AG09309 (cell line): ENCODE measurements around the gene TMEM52B.
"Not testable (repeated sequence)": the region's sequence is repeated elsewhere in the genome, so short reads cannot be mapped to it uniquely, and the experiment has no call there.

Experiments
- DNase-seq: peaks from one replicate; pipeline ENCODE4 v3.0.0-alpha.2; 2010; ENCODE audit warnings: low read depth
- H3K4me3 ChIP-seq: 2 replicates; pipeline ENCODE4 v1.5.1; 2011; ENCODE audit warnings: mild to moderate bottlenecking, low read depth, low read length, moderate library complexity; ENCODE audit not compliant: control insufficient read depth
- TF ChIP-seq, protein P1 (sequence below): IDR thresholded peaks from 2 replicates; pipeline ENCODE4 v1.5.1; 2011; ENCODE audit warnings: mild to moderate bottlenecking, low read depth, low read length, inconsistent platforms; ENCODE audit not compliant: insufficient read depth, control insufficient read depth; ENCODE audit errors: missing control alignments

TMEM52B gene

DNA sequence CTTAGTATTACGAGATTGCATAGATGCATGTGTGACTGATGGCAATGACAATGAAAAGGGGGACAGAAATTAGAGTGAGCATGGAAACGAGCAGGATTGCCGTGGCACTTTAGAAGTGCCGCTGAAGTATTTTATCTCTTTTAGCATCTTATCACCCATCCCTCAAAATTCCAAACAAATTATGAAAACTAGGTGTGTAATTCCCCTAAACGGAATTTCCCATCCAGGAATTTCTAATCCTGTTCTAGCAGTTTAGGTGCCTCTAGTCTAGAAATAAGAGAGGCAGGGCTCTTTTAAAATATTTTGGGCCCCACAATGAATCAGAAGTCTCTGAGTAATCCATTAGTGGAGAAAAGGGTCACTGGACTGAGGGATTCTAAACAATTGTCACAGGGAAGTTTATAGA is 947 bp downstream of the TMEM52B start:
- H3K4me3 ChIP-seq = no peak overlapping the region
- no peak for DNase-seq
- TF ChIP-seq, protein P1, sequence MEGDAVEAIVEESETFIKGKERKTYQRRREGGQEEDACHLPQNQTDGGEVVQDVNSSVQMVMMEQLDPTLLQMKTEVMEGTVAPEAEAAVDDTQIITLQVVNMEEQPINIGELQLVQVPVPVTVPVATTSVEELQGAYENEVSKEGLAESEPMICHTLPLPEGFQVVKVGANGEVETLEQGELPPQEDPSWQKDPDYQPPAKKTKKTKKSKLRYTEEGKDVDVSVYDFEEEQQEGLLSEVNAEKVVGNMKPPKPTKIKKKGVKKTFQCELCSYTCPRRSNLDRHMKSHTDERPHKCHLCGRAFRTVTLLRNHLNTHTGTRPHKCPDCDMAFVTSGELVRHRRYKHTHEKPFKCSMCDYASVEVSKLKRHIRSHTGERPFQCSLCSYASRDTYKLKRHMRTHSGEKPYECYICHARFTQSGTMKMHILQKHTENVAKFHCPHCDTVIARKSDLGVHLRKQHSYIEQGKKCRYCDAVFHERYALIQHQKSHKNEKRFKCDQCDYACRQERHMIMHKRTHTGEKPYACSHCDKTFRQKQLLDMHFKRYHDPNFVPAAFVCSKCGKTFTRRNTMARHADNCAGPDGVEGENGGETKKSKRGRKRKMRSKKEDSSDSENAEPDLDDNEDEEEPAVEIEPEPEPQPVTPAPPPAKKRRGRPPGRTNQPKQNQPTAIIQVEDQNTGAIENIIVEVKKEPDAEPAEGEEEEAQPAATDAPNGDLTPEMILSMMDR = no peak

- H3K4me3 ChIP-seq = no peak overlapping the region
- TF ChIP-seq, protein P1 = no peak
- DNase-seq = peak; percentile 58
These were observed 3.7 kb downstream of the TMEM52B start for GRCh38 chr12:10182354-10183049.

DNA sequence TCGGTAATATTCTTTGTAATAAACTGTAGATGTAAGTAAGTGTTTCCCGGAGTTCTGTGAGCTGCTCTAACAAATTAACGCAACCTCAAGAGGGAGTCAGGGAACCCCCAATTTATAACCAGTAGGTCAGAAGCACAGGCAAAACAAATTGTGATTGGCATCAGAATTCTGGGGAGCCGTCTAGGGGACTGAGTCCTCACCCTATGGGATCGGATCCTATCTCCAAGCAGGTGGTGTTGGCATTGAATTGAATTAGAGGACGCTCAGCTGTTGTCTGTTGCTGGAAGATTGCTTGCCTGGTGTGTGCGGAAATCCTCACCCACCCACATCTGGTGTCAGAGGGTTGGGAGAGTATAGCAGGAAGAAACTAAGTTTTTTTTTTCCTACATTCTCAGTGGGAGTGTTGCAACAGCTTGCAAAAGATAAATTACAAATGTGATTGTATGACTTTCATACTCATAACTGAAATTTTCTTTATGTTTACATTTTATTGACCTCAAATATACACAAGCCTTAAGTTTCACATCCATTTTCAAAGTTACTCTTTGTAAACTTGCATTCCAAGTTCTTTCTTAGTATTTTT is 5.5 kb downstream of the TMEM52B start:
- DNase-seq = no peak
- TF ChIP-seq, protein P1 = no peak
- H3K4me3 ChIP-seq = no peak overlapping the region

DNA sequence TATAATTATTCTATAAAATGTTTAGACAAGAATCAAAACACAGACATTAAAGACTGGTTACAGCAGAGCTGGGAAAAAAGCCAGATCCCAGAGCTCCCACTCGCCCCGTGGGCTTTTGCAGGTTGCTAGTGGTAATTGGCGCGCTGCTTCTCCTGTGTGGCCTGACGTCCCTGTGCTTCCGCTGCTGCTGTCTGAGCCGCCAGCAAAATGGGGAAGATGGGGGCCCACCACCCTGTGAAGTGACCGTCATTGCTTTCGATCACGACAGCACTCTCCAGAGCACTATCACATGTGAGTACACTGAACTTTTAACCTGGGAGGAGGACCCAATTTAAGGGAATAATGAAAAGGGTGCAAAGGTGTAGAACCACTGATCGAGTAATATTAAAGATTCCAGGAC is 7.5 kb downstream of the TMEM52B start:
- no peak overlapping the region for H3K4me3 ChIP-seq
- TF ChIP-seq, protein P1 = no peak
- no peak for DNase-seq

DNA sequence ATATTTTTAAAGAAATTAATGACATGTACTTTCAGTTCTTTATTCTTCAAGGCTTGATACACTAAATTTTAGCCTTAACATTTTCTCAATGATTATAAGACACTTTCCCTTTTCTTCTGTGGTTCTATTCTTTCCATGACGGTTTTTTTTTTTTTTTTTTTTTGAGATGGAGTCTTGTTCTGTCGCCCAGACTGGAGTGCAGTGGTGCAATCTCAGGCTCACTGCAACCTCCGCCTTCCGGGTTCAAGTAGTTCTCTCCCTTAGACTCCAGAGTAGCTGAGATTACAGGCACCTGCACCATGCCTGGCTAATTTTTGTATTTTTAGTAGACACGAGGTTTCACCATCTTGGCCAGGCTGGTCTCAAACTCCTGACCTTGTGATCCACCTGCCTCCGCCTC is 8.1 kb downstream of the TMEM52B start:
- H3K4me3 ChIP-seq, DNase-seq: not testable (repeated sequence)

GRCh38 chr12:10189653-10190052 is 10.8 kb downstream of the TMEM52B start:
- no peak for DNase-seq
- H3K4me3 ChIP-seq = no peak overlapping the region
- TF ChIP-seq, protein P1 = no peak

- TF ChIP-seq, protein P1 = peak; percentile 82
- no peak overlapping the region for H3K4me3 ChIP-seq
- DNase-seq = no peak
These were observed 11.9 kb downstream of the TMEM52B start for GRCh38 chr12:10190558-10191388.
